SJCRH30 (cell line): ENCODE results near the gene FAM24B. TPM values are rescaled to one million over a fixed set of nuclear protein-coding genes. Genes with fewer than 3 reads are reported as not detected.

ENCODE experiments used
- DNase-seq, 2 experiments: peaks; one replicate each; pipeline ENCODE4 v3.0.0-alpha.2; 2015 to 2020
- H3K27ac ChIP-seq: fragments of 250-450 bp; sonication (Bioruptor Pico); 2 replicates; pipeline ENCODE4 v1.5.1; 2020; ENCODE audit warnings: mild to moderate bottlenecking, moderate library complexity
- H3K27me3 ChIP-seq: fragments of 250-450 bp; sonication (Bioruptor Pico); 2 replicates; pipeline ENCODE4 v1.5.1; 2020; ENCODE audit warnings: mild to moderate bottlenecking, moderate library complexity
- H3K36me3 ChIP-seq: fragments of 250-450 bp; sonication (Bioruptor Pico); 2 replicates; pipeline ENCODE4 v1.5.1; 2020; ENCODE audit warnings: mild to moderate bottlenecking, moderate library complexity
- H3K4me1 ChIP-seq: fragments of 250-450 bp; sonication (Bioruptor Pico); 2 replicates; pipeline ENCODE4 v1.5.1; 2020; ENCODE audit warnings: mild to moderate bottlenecking, moderate library complexity
- H3K4me3 ChIP-seq: fragments of 250-450 bp; sonication (Bioruptor Pico); 2 replicates; pipeline ENCODE4 v1.5.1; 2020; ENCODE audit warnings: mild to moderate bottlenecking, moderate library complexity
- H3K9me3 ChIP-seq: fragments of 250-450 bp; sonication (Bioruptor Pico); replicated peaks from 2 replicates; pipeline ENCODE4 v1.5.1; 2020; ENCODE audit warnings: mild to moderate bottlenecking, moderate library complexity
- total RNA-seq: library from RNA; depleted of rRNA; stranded (reverse); fragments of >200 nt; shearing (Covaris generic); gene quantifications from 2 replicates; pipeline ENCODE4 v1.2.3, GENCODE V29; 2014

Gene FAM24B
- total RNA-seq, 1 experiment from 2014 or later: 19.9 TPM

DNA sequence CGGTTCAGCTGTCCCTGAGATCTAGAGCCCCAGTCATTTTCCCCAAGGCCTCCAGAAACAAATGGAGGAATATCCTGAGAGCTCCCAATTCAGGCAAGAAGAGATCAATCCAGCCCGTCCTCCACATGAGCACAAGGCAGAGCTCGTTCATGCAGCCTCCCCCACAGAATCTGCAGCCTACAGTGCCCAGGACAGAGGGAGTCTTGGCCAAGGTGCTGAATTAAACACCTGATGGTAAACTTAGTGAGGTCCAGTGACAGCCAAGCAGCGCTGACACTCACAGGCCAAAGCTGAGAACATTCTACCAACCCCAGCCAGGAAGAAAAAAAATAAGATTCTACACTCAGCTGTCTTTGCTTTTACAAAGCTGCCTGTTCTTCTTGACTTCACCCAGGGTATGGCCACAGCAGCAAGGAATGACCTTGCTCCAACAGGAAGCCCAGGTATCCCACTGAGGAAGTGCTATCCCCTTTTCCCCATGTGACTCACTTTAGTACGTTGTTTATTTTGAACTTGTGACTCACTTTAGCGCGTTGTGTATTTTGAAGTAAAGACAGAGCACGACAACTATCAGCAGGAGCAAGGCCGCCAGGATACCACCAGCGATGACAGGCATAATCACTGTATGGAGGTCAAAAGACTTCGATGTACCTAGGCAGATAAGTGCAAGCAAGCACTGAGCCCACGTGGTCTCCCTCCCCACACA is 29.3 kb downstream of the FAM24B start:
- Histone ChIP-seq H3K27ac (no peak overlapping the region), H3K9me3 (no peaks in the 10 kb centered on the region), H3K27me3 (no peaks in the 10 kb centered on the region), H3K4me3 (no peak overlapping the region), H3K4me1 (peaks cover 67% of the 10 kb centered on the region), H3K36me3 (peaks cover 53% of the 10 kb centered on the region)
- no peak for DNase-seq

DNA sequence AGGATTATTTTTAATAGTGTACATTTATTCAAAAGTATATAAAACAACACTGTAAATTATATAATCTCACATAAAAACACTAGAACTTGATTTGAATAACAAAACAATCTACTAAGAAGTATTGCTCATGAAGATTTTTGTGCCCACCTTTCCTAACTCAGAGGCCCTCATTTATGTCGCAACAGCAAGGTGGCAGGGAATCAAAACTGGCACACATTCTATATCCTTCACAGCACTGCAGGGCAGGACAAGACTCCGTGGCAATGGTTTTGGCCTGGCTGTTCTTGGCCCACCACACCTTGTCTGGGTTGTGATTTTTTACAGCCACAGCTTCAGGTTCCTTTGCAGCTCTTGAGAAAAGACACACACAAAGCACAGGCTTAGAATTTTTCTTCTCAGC is 30.3 kb downstream of the FAM24B start:
- Histone ChIP-seq H3K36me3 (peaks cover 49% of the 10 kb centered on the region), H3K4me3 (no peak overlapping the region), H3K4me1 (peaks cover 57% of the 10 kb centered on the region), H3K9me3 (no peaks in the 10 kb centered on the region), H3K27ac (peak overlapping the region; percentile 62), H3K27me3 (no peaks in the 10 kb centered on the region)
- no peak for DNase-seq

DNA sequence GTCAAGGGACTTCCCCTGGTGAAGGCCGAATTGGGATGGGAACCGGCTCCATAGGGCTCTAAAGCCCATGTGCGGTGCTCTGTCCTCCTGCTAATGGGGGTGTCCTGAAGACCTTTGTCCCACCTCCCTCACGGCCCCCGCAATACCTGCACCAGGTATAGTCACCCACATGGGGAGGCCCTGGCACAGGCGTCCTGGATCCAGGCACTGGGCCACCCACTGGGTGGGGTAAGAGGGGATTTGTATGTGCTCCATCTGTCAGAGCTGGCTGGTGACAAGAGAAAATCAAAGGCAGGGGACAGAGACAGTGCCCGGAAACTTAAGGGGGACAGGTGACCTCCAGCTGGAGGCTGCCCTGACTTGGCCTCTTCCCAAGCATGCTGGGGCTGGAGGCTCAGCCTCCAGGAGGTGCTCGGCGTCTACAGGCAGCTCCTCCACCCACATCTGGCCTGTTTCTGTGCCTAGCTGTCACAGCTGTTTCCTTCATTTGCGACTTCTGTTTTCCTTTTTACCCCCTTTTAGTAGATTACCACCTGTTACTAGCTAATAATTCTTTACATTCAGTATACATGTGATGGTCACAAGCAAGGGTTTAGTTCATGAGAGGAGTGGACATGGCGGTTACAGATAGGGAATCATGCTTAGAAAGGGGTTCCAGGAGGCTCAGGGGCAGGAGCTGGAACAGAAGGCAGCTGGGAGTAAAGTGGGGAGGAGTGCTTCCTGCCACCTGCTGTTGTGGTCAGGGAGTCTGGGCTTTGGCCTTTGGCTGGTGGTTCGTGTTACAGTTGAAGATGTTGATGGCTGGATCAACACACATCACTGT is 31.4 kb downstream of the FAM24B start:
- peak overlapping the region; percentile 62 for H3K27ac ChIP-seq
- peaks cover 49% of the 10 kb centered on the region for H3K4me1 ChIP-seq
- no peaks in the 10 kb centered on the region for H3K27me3 ChIP-seq
- peak; percentile 93 to 97 for DNase-seq
- no peak overlapping the region for H3K4me3 ChIP-seq
- H3K36me3 ChIP-seq: peaks cover 39% of the 10 kb centered on the region
- peaks cover 2% of the 10 kb centered on the region for H3K9me3 ChIP-seq

DNA sequence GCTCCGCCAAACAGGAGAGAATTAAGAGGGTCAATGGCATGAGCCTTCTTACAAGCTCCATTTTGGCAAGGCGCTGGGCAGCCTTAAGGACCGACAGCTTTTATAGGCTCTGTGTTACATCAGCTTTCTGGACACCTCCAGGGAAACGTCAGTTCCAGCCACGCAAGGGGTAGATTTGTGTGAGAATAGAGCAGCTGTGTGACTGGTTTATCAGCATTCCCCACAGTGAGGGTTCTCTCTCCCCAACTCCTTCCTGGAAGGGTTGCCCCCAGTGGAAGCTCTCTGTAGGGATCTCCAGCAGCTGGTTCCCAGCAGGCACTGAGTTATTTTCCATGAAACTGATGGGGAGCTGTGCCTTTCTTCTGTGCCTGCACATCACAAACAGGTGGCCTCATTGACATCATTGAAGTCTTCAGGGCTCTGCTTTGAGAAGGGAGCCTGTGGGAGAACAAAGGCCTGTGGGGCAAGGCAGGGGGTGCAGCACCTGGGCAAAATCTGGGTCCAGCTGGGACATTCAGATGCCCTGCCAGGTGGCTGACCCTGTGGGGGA is 33.5 kb downstream of the FAM24B start, which contains the start of gene CUZD1:
TSS of gene CUZD1 (minus strand) at position 75 of the 550 bp plus-strand sequence. CDS start at position 61, 14 bp downstream.
- Histone ChIP-seq H3K27me3 (no peaks in the 10 kb centered on the region), H3K9me3 (peaks cover 6% of the 10 kb centered on the region), H3K36me3 (peaks cover 32% of the 10 kb centered on the region), H3K27ac (no peak within 1 kb of the TSS), H3K4me1 (peaks cover 31% of the 10 kb centered on the region), H3K4me3 (no peak within 1 kb of the TSS)
- peak in 1 of 2 experiments; percentile 39 for DNase-seq

DNA sequence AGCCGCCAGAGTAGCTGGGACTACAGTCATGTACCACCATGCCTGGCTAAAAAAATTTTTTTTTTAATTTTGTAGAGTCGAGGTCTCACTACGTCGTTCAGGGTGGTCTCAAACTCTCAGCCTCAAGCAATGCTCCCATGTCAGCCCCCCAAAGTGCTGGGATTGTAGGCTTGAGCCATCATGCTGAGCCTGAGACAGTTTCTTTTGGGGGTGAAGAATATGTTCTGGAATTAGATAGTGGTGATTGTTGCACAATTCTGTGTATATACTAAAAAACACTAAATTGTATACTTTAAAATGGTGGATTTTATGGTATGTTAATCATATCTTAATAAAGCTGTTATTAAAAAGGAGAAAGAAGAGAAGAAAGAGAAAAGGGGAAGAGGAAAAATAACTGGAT is 35.2 kb downstream of the FAM24B start:
- peaks cover 17% of the 10 kb centered on the region for H3K4me1 ChIP-seq
- no peak overlapping the region for H3K27ac ChIP-seq
- peaks cover 28% of the 10 kb centered on the region for H3K36me3 ChIP-seq
- no peak for DNase-seq
- no peaks in the 10 kb centered on the region for H3K27me3 ChIP-seq
- peaks cover 6% of the 10 kb centered on the region for H3K9me3 ChIP-seq
- no peak overlapping the region for H3K4me3 ChIP-seq

GRCh38 chr10:122841569-122841968 is 37.8 kb downstream of the FAM24B start:
- no peak for DNase-seq
- Histone ChIP-seq H3K27ac (no peak overlapping the region), H3K4me3 (no peak overlapping the region), H3K36me3 (peaks cover 33% of the 10 kb centered on the region), H3K27me3 (no peaks in the 10 kb centered on the region), H3K9me3 (peaks cover 6% of the 10 kb centered on the region), H3K4me1 (no peaks in the 10 kb centered on the region)

DNA sequence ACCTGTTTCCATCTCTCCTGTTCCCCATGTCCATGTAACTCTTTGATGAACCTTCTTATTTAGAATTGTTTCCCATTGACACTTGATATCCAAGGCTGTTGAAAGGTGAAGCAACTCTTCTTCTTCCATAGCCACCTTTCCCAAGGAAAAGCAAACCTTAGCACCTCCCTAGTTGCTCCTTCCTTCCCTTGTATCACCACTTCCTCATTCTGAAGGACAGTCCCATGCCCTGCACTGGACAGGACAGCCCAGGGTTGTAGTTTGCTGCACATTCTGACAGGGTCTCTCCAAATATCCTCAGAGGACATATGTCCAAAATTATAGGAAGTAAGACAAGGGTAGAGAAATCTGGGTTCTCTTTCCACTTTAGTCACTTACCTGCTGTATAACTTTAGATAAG is 39.9 kb downstream of the FAM24B start:
- DNase-seq: no peak
- Histone ChIP-seq H3K36me3 (peaks cover 38% of the 10 kb centered on the region), H3K27me3 (no peaks in the 10 kb centered on the region), H3K27ac (no peak overlapping the region), H3K4me1 (no peaks in the 10 kb centered on the region), H3K4me3 (no peak overlapping the region), H3K9me3 (peaks cover 6% of the 10 kb centered on the region)

GRCh38 chr10:122838880-122839279 is 40.5 kb downstream of the FAM24B start:
- H3K27ac ChIP-seq: no peak overlapping the region
- peaks cover 6% of the 10 kb centered on the region for H3K9me3 ChIP-seq
- H3K27me3 ChIP-seq: no peaks in the 10 kb centered on the region
- DNase-seq: no peak
- no peaks in the 10 kb centered on the region for H3K4me1 ChIP-seq
- H3K4me3 ChIP-seq: no peak overlapping the region
- peaks cover 42% of the 10 kb centered on the region for H3K36me3 ChIP-seq

DNA sequence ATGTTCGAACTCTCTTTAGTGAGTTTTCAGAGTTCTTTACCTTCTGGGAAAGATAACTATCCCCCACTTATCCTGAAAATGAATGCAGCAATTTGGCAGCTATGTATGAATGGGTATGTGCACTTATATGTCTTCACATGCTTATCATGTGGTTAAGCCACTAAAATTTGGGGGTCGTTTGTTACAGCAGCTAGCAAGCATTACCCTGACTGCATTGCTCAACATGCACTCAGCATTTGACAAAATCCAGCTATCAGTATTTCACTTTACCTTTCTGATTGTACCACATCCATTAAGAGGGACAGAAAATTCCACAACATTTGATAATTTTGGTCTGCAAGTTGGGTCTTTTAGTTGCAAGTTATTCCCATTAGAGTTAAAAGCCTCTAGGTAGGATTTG is 43.5 kb downstream of the FAM24B start:
- Histone ChIP-seq H3K9me3 (no peaks in the 10 kb centered on the region), H3K27me3 (no peaks in the 10 kb centered on the region), H3K36me3 (peaks cover 55% of the 10 kb centered on the region), H3K4me3 (no peak overlapping the region), H3K4me1 (no peaks in the 10 kb centered on the region), H3K27ac (no peak overlapping the region)
- DNase-seq: no peak

- H3K4me1 ChIP-seq: no peaks in the 10 kb centered on the region
- DNase-seq: no peak
Observed at GRCh38 chr10:122830965-122831353, 48.4 kb downstream of the FAM24B start.

GRCh38 chr10:122830273-122830964 is 49.0 kb downstream of the FAM24B start:
- H3K4me3 ChIP-seq: no peak overlapping the region
- H3K27me3 ChIP-seq: no peaks in the 10 kb centered on the region
- H3K9me3 ChIP-seq: no peaks in the 10 kb centered on the region
- H3K36me3 ChIP-seq: peaks cover 35% of the 10 kb centered on the region
- H3K27ac ChIP-seq: no peak overlapping the region
- H3K4me1 ChIP-seq: no peaks in the 10 kb centered on the region
- no peak for DNase-seq

More at GRCh38 chr10:122830965-122831353, 48.4 kb downstream of the FAM24B start:
- Histone ChIP-seq H3K9me3 (no peaks in the 10 kb centered on the region), H3K27me3 (no peaks in the 10 kb centered on the region), H3K27ac (no peak overlapping the region), H3K4me3 (no peak overlapping the region), H3K36me3 (peaks cover 40% of the 10 kb centered on the region)

GRCh38 chr10:122829454-122829853 is 49.9 kb downstream of the FAM24B start:
- peaks cover 27% of the 10 kb centered on the region for H3K36me3 ChIP-seq
- no peak overlapping the region for H3K27ac ChIP-seq
- no peak for DNase-seq
- H3K27me3 ChIP-seq: no peaks in the 10 kb centered on the region
- H3K4me3 ChIP-seq: no peak overlapping the region
- no peaks in the 10 kb centered on the region for H3K9me3 ChIP-seq
- H3K4me1 ChIP-seq: no peaks in the 10 kb centered on the region

- H3K27me3 ChIP-seq: no peaks in the 10 kb centered on the region
- H3K27ac ChIP-seq: no peak overlapping the region
- peaks cover 23% of the 10 kb centered on the region for H3K36me3 ChIP-seq
- H3K4me1 ChIP-seq: no peaks in the 10 kb centered on the region
- no peak for DNase-seq
- H3K4me3 ChIP-seq: no peak overlapping the region
- no peaks in the 10 kb centered on the region for H3K9me3 ChIP-seq
Observed at GRCh38 chr10:122828716-122829255, 50.6 kb downstream of the FAM24B start.

- H3K27me3 ChIP-seq: no peaks in the 10 kb centered on the region
- no peak overlapping the region for H3K4me3 ChIP-seq
- H3K4me1 ChIP-seq: no peaks in the 10 kb centered on the region
- peaks cover 8% of the 10 kb centered on the region for H3K36me3 ChIP-seq
- H3K27ac ChIP-seq: no peak overlapping the region
- no peaks in the 10 kb centered on the region for H3K9me3 ChIP-seq
- no peak for DNase-seq
Observed at GRCh38 chr10:122827302-122827701, 52.1 kb downstream of the FAM24B start.
